Pancreas (tissue), 10 donors: Measurements from ENCODE around the gene SMARCE1. TPM values are rescaled to one million over a fixed set of nuclear protein-coding genes. Genes with fewer than 3 reads are reported as not detected.

Experiments used
- ATAC-seq, 4 donors: fragments of 200-7000 bp; cut with Tn5 transposase; one replicate each; pipeline versions ENCODE4 v1.8.0 to v1.9.1; 2020; ENCODE audit warnings: mild to moderate bottlenecking in 4 of 4, moderate library complexity in 4 of 4
- DNase-seq, 6 donors: peaks; one replicate each; pipeline ENCODE4 v3.0.0-alpha.2; 2020
- FAIRE-seq: peaks from 2 replicates; lab custom pipeline; 2012; peaks lifted over from hg19 to GRCh38; lab: Jason Lieb, UNC
- H3K27ac ChIP-seq, 4 donors: fragments of 200-600 bp; sonication (generic); 1 replicate in 3 of 4; 2 replicates in 1 of 4; pipeline versions ENCODE4 v1.5.0 to v1.8.0; 2020
- H3K27me3 ChIP-seq, 4 donors: fragments of 200-600 bp; one replicate each; pipeline ENCODE4 v1.8.0; 2021
- H3K36me3 ChIP-seq, 3 donors: fragments of 200-600 bp; sonication (generic) in 1 of 3; one replicate each; pipeline versions ENCODE4 v1.5.0 to v1.8.0; 2020 to 2021
- H3K4me1 ChIP-seq, 3 donors: fragments of 200-600 bp; one replicate each; pipeline ENCODE4 v1.8.0; 2021
- H3K4me3 ChIP-seq, 4 donors: fragments of 200-600 bp; sonication (generic) in 2 of 4; one replicate each; pipeline versions ENCODE4 v1.5.0 to v1.8.0; 2020 to 2021
- H3K9me3 ChIP-seq, 4 donors: fragments of 200-600 bp; one replicate each; pipeline ENCODE4 v1.8.0; 2021
- WGBS, 2 donors: extraction: QIAGEN DNeasy Blood & Tissue Kit; methylation state at CpG; one replicate each; pipeline ENCODE4 v1.1.7; 2013; 5-methylcytosine and 5-hydroxymethylcytosine counted together
- intact Hi-C, 3 donors: fragments of 100-400 bp; cut with DNase I; formaldehyde crosslinking; loops; one replicate each; pipeline versions ENCODE4 v1.11.1 to v1.14.2; 2022
- polyA plus RNA-seq, 2 donors: library from polyadenylated mRNA; stranded (reverse); fragments of 200-250 nt; gene quantifications; one replicate each; pipeline ENCODE4 v1.2.3, GENCODE V29; 2013
- total RNA-seq, 6 donors: library from RNA; stranded (reverse); fragmentation: NEBNext Ultra II Directional in 4 of 6; extraction: Animal tissue kit (Norgen Biotek cat#: 25700) in 4 of 6; gene quantifications; one replicate each; pipeline versions ENCODE4 v1.2.1 to v1.2.4, GENCODE V29; 2021 to 2023
- TF ChIP-seq, protein P1 (sequence below), 4 donors: fragments of 200-600 bp; sonication (generic) in 3 of 4; IDR thresholded peaks; one replicate each; pipeline versions ENCODE4 v1.5.0 to v1.8.0; 2021; ENCODE audit warnings: antibody characterized with exemption in 4 of 4
- donor health status: healthy with polysubstance abuse.
- donor health status: DM: no; HTN: no; CAD: no; lungs with moderate emphysema.
- donor health status: DM: no; HTN: no; CAD: no.
- donor health status: control.
- donor health status: control.
- donor health status: Bipolar disorder and iron deficiency.
- donor health status: DM: yes; HTN: yes; CAD: no.
- donor health status: DM: no; HTN: no; CAD: no.
- donor health status: DM: no; HTN: no; CAD: no.
- donor health status: DM: yes; HTN: yes; CAD: no.

Gene SMARCE1
- total and polyA plus RNA-seq, 8 donors: 21.7 to 55.8 (median 35.4) TPM

DNA sequence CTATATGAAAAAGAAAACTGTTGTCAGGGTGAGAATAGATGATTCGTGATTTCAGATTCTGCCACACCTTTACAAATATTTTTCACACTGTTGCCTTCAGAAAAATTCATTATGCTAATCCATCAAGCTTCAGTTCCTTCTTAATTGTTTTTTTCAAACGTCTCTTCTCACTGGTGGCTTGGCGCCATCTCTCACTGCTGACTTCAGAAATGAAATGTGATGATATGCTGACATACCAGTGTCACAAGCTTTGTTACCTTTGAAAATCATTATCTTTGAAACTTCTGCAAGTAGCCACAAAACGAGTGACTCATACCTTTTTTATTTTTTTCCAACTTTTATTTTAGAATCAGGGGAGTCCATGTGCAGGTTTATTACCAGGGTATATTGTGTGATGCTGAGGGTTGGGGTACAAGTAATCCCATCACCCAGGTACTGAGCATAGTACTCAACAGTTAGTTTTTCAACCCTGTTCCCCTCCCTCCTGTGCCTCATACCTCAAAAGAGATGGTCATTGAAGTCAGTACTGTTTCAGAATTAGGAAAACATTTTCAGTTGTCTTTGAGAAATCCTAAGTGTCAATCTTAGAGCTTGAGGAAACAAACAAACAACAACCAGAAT lies 31.4 kb upstream of the SMARCE1 start:
- H3K36me3 ChIP-seq: no peaks in the 10 kb centered on the region
- H3K9me3 ChIP-seq: no peaks in the 10 kb centered on the region
- H3K4me3 ChIP-seq: no peak overlapping the region
- ATAC-seq (no peak), FAIRE-seq (no peak), DNase-seq (no peak)
- no peak overlapping the region for H3K27ac ChIP-seq
- intact Hi-C loops: no loop called here
- 39 to 43% methylated on average over 4 of the region's 4 CpGs for WGBS, 2 donors
- TF ChIP-seq, protein P1, sequence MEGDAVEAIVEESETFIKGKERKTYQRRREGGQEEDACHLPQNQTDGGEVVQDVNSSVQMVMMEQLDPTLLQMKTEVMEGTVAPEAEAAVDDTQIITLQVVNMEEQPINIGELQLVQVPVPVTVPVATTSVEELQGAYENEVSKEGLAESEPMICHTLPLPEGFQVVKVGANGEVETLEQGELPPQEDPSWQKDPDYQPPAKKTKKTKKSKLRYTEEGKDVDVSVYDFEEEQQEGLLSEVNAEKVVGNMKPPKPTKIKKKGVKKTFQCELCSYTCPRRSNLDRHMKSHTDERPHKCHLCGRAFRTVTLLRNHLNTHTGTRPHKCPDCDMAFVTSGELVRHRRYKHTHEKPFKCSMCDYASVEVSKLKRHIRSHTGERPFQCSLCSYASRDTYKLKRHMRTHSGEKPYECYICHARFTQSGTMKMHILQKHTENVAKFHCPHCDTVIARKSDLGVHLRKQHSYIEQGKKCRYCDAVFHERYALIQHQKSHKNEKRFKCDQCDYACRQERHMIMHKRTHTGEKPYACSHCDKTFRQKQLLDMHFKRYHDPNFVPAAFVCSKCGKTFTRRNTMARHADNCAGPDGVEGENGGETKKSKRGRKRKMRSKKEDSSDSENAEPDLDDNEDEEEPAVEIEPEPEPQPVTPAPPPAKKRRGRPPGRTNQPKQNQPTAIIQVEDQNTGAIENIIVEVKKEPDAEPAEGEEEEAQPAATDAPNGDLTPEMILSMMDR (IDR thresholded peaks at IDR 0.05): no peak
- H3K27me3 ChIP-seq: no peaks in the 10 kb centered on the region
- no peaks in the 10 kb centered on the region for H3K4me1 ChIP-seq

DNA sequence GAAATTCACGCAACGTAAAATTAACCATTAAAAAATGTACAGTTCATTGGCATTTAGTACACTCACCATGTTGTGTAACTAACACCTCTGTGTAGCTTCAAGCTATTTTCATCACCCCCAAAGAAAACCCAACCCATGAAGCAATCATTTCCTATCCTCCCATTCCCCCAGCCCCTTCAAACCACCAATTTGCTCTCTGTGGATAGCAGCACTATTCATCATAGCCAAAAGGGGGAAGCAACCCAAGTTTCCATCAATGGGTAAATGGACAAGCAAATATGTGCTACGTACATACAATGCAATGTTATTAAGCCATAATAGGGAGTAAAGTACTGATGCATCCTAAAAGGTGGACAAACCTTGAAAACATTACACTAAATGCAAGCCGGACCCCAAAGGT lies 28.3 kb upstream of the SMARCE1 start:
- intact Hi-C loops: no loop called here
- Histone ChIP-seq H3K27ac (no peak overlapping the region), H3K27me3 (no peaks in the 10 kb centered on the region), H3K9me3 (no peaks in the 10 kb centered on the region), H3K4me1 (no peaks in the 10 kb centered on the region), H3K36me3 (no peaks in the 10 kb centered on the region), H3K4me3 (no peak overlapping the region)
- ATAC-seq (no peak), FAIRE-seq (no peak), DNase-seq (no peak)
- TF ChIP-seq, protein P1 (IDR thresholded peaks at IDR 0.05): no peak
- 76 to 85% methylated on average over 4 of the region's 4 CpGs for WGBS, 2 donors

DNA sequence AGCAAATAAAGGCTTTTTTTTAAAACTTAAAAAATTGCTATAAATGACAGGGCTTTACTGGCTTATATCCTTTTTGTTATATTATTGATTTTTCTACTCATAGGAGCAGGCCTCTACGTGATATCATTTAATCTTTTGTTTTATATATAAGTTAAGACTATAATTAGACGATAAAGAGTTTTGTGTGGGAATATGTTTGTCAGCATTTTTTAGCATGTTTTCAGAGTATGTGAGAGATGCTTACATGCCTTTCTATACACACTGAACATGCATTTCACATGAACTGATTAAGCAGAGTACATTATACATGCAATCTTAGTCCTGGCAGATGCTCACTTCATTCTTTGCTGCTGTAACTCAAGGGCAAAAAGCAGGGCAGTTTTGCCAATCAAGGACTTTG lies 25.0 kb upstream of the SMARCE1 start:
- H3K27ac ChIP-seq: no peak overlapping the region
- TF ChIP-seq, protein P1 (IDR thresholded peaks at IDR 0.05): no peak
- DNase-seq: no peak
- H3K9me3 ChIP-seq: no peaks in the 10 kb centered on the region
- no peak for FAIRE-seq
- no peak for ATAC-seq
- no peaks in the 10 kb centered on the region for H3K27me3 ChIP-seq
- no peaks in the 10 kb centered on the region for H3K36me3 ChIP-seq
- WGBS, 2 donors: 49 to 64% methylated on average over 2 of the region's 2 CpGs
- H3K4me1 ChIP-seq: no peaks in the 10 kb centered on the region
- H3K4me3 ChIP-seq: no peak overlapping the region
- intact Hi-C loops: no loop called here

DNA sequence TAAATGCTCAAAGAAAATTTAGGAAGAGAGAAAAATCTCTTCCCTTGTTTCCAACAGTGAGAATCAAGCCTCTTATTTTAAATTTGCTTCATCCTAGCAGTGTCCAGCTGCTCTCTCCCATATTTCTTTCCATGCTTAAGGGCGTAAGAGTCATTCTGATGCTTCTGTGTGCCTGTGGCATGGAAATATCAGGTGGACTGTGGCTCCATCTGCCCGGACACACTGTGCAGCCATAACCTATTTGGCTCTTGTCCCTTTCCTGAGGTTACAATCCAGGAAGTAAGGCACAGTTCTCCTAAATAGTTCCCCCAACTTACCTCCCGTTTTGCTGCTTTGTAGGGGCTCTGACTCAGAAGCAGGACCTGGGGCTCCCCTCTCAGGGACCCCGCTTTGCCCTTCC lies 23.7 kb upstream of the SMARCE1 start:
- FAIRE-seq (no peak), ATAC-seq (no peak), DNase-seq (no peak)
- 39 to 42% methylated on average over 4 of the region's 4 CpGs for WGBS, 2 donors
- intact Hi-C loops: no loop called here
- Histone ChIP-seq H3K27ac (no peak overlapping the region), H3K4me3 (no peak overlapping the region), H3K4me1 (no peaks in the 10 kb centered on the region), H3K9me3 (no peaks in the 10 kb centered on the region), H3K27me3 (no peaks in the 10 kb centered on the region), H3K36me3 (no peaks in the 10 kb centered on the region)
- TF ChIP-seq, protein P1 (IDR thresholded peaks at IDR 0.05): no peak

DNA sequence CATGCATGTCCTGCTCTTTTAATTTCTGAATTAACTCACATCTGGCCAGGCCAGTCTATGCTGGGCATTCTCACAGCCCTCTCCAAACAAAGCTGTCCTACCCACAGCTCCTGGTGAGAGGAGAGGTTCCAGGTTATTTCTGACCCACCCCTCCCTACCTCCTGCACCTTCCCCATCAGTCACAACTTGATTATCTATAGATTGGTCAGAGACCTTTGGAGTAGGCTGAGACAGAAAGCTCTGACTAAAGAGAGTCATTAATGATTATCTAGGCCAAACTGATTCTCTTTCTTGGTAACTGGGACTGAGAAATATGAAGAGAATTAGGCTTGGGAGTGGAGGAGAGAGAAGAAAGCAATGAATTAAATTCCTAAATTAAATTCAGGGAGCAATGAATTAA lies 18.7 kb upstream of the SMARCE1 start:
- DNase-seq (no peak), FAIRE-seq (no peak), ATAC-seq (no peak)
- intact Hi-C loops: no loop called here
- TF ChIP-seq, protein P1 (IDR thresholded peaks at IDR 0.05): no peak
- no peaks in the 10 kb centered on the region for H3K4me1 ChIP-seq
- no peaks in the 10 kb centered on the region for H3K9me3 ChIP-seq
- H3K27me3 ChIP-seq: no peaks in the 10 kb centered on the region
- no peak overlapping the region for H3K27ac ChIP-seq
- no peaks in the 10 kb centered on the region for H3K36me3 ChIP-seq
- H3K4me3 ChIP-seq: no peak overlapping the region
